ENCODE measurements around the gene NT5C2. TPM values are rescaled to one million over a fixed set of nuclear protein-coding genes. Genes with fewer than 3 reads are reported as not detected.

NT5C2 gene
- polyA plus RNA-seq, 1 of the 3 experiments (the other 2 are of a cell fraction), result 29.6 TPM

DNA sequence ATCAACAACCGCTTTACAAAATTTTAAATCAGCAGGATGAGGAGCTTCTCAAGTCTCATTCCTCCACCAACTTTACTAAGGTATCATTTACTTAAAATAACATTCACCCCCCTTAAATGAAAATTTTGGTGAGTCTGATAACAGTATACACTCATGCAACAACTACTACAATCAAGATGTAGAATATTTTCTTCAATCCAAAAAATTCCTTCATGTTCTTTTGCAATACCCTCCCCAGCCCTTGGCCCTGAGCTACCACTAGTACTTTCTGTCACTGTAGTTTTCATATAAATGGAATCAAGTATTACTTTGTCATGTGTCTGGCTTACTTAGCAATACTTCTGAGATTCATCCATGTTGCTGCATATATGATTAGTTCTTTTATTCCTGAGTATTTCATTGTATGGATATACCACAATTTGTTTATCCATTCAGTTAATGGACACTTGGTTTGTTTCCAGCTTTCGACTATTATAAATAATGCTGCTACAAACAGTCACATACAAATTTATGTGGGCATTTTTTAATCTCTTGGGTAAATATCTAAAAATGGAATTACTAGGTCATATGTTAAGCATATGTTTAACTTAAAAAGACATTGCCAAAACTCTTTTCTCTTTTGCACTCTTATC is 43.0 kb downstream of the NT5C2 start:
- Histone ChIP-seq H3K36me3 (replicated peaks in 1 of 2; ENCODE audit: control insufficient read depth in 1 of 2, insufficient read depth in 2 of 2, low read length in 1 of 2) (peaks cover 16 to 33% of the 10 kb centered on the region in 2 experiments), H3K4me3 (ENCODE audit: low read depth in 2 of 2, low read length in 1 of 2) (no peak overlapping the region), H4K20me1 (ENCODE audit: insufficient read depth) (no peaks in the 10 kb centered on the region; the same call in 1 of the 2 replicates), H3K4me2 (no peak overlapping the region), H3K27ac (ENCODE audit: low read depth in 2 of 2, low read length in 1 of 2) (no peak overlapping the region), H3K27me3 (ENCODE audit: insufficient read depth) (no peaks in the 10 kb centered on the region), H3K79me2 (ENCODE audit: insufficient read depth) (peaks cover 83% of the 10 kb centered on the region), H3K9me3 (no peaks in the 10 kb centered on the region), H3F3A (replicated peaks; ENCODE audit: insufficient read depth) (peaks cover 21% of the 10 kb centered on the region), H3K4me1 (ENCODE audit: control insufficient read depth in 1 of 2, insufficient read depth in 2 of 2, low read depth in 1 of 2, low read length in 1 of 2) (peaks cover 7 to 37% of the 10 kb centered on the region in 2 experiments; a peak in 3 of 4 replicates), H2AFZ (ENCODE audit: low read depth) (no peak overlapping the region), H3K9ac (no peak overlapping the region), H3K9me2 (no peaks in the 10 kb centered on the region)
- no peak for DNase-seq
- CTCF ChIA-PET, result no interaction called here
- POLR2A ChIA-PET, result no interaction called here
- WGBS (ENCODE audit: low lambda C conversion rate), result 94% methylated on average over 2 of the region's 2 CpGs
- TF ChIP-seq, protein P1, sequence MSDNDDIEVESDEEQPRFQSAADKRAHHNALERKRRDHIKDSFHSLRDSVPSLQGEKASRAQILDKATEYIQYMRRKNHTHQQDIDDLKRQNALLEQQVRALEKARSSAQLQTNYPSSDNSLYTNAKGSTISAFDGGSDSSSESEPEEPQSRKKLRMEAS (IDR thresholded peaks at IDR 0.05; ENCODE audit: low read depth), result no peak
- no peak for TF ChIP-seq NFIC (IDR thresholded peaks at IDR 0.05; ENCODE audit: borderline replicate concordance)
- no peak for TF ChIP-seq NRF1 (IDR thresholded peaks at IDR 0.05; ENCODE audit: low read depth, low read length)
- TF ChIP-seq CHD2 (IDR thresholded peaks at IDR 0.05; ENCODE audit: low read length, partially characterized antibody), result no peak
- TF ChIP-seq, protein P2, sequence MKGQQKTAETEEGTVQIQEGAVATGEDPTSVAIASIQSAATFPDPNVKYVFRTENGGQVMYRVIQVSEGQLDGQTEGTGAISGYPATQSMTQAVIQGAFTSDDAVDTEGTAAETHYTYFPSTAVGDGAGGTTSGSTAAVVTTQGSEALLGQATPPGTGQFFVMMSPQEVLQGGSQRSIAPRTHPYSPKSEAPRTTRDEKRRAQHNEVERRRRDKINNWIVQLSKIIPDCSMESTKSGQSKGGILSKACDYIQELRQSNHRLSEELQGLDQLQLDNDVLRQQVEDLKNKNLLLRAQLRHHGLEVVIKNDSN (IDR thresholded peaks at IDR 0.05; ENCODE audit: borderline replicate concordance, low read depth), result no peak
- TF ChIP-seq, protein P3, sequence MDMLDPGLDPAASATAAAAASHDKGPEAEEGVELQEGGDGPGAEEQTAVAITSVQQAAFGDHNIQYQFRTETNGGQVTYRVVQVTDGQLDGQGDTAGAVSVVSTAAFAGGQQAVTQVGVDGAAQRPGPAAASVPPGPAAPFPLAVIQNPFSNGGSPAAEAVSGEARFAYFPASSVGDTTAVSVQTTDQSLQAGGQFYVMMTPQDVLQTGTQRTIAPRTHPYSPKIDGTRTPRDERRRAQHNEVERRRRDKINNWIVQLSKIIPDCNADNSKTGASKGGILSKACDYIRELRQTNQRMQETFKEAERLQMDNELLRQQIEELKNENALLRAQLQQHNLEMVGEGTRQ (IDR thresholded peaks at IDR 0.05; ENCODE audit: borderline replicate concordance, low read depth, low read length), result no peak

DNA sequence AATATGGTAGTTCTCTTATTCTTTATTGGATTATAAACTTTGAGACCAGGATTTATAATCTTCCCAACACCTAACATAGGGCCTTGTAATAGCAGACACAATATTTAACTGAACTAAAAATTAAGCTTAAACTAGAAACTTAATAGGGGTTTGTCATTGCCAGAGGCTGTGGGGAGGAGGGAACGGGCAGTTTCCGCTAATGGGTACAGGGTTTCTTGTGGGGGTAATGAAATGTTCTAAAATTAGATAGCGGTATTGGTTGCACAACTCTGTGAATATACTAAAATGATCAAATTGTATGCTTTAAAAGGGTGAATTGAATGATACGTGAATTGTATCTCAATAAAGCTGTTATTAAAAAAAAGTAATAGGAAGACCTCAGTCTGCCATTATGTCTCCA is 45.4 kb downstream of the NT5C2 start:
- Histone ChIP-seq H3K4me1 (ENCODE audit: control insufficient read depth in 1 of 2, insufficient read depth in 2 of 2, low read depth in 1 of 2, low read length in 1 of 2) (peaks cover 9 to 25% of the 10 kb centered on the region in 2 experiments; a peak in 3 of 4 replicates), H3K27me3 (ENCODE audit: insufficient read depth) (no peaks in the 10 kb centered on the region), H3K27ac (ENCODE audit: low read depth in 2 of 2, low read length in 1 of 2) (no peak overlapping the region), H3K4me3 (ENCODE audit: low read depth in 2 of 2, low read length in 1 of 2) (no peak overlapping the region), H4K20me1 (ENCODE audit: insufficient read depth) (no peaks in the 10 kb centered on the region; the same call in 1 of the 2 replicates), H3K36me3 (replicated peaks in 1 of 2; ENCODE audit: control insufficient read depth in 1 of 2, insufficient read depth in 2 of 2, low read length in 1 of 2) (peaks cover 13 to 31% of the 10 kb centered on the region in 2 experiments), H3K79me2 (ENCODE audit: insufficient read depth) (peaks cover 79% of the 10 kb centered on the region), H3K9ac (no peak overlapping the region), H3K9me2 (no peaks in the 10 kb centered on the region), H2AFZ (ENCODE audit: low read depth) (no peak overlapping the region), H3K9me3 (no peaks in the 10 kb centered on the region), H3F3A (replicated peaks; ENCODE audit: insufficient read depth) (peaks cover 17% of the 10 kb centered on the region), H3K4me2 (no peak overlapping the region)
- ChIA-PET CTCF (no interaction called here), POLR2A (no interaction called here)
- TF ChIP-seq FOXJ3 (CRISPR knock-in tag; IDR thresholded peaks at IDR 0.05) (no peak), SMC3 (IDR thresholded peaks at IDR 0.05; ENCODE audit: low read depth, low read length) (no peak), EP300 (IDR thresholded peaks at IDR 0.05; ENCODE audit: borderline replicate concordance in 1 of 2, low read depth in 1 of 2, low read length in 1 of 2) (no peak), GABPA (IDR thresholded peaks at IDR 0.05; ENCODE audit: low read depth) (no peak), RXRA (IDR thresholded peaks at IDR 0.05; ENCODE audit: borderline replicate concordance, low read depth) (no peak), MEF2A (IDR thresholded peaks at IDR 0.05; ENCODE audit: borderline replicate concordance, low read depth) (no peak), CHD2 (IDR thresholded peaks at IDR 0.05; ENCODE audit: low read length, partially characterized antibody) (no peak), GATA2 (CRISPR knock-in tag; IDR thresholded peaks at IDR 0.05) (no peak)
- TF ChIP-seq, protein P4, sequence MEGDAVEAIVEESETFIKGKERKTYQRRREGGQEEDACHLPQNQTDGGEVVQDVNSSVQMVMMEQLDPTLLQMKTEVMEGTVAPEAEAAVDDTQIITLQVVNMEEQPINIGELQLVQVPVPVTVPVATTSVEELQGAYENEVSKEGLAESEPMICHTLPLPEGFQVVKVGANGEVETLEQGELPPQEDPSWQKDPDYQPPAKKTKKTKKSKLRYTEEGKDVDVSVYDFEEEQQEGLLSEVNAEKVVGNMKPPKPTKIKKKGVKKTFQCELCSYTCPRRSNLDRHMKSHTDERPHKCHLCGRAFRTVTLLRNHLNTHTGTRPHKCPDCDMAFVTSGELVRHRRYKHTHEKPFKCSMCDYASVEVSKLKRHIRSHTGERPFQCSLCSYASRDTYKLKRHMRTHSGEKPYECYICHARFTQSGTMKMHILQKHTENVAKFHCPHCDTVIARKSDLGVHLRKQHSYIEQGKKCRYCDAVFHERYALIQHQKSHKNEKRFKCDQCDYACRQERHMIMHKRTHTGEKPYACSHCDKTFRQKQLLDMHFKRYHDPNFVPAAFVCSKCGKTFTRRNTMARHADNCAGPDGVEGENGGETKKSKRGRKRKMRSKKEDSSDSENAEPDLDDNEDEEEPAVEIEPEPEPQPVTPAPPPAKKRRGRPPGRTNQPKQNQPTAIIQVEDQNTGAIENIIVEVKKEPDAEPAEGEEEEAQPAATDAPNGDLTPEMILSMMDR (IDR thresholded peaks at IDR 0.05), result no peak
- TF ChIP-seq, protein P2 (IDR thresholded peaks at IDR 0.05; ENCODE audit: borderline replicate concordance, low read depth), result no peak
- 98% methylated on average over 4 of the region's 4 CpGs for WGBS (ENCODE audit: low lambda C conversion rate)
- no peak for DNase-seq

All from SK-N-SH (cell line).